ENCODE measurements around the gene PPFIBP1. TPM values are rescaled to one million over a fixed set of nuclear protein-coding genes. Genes with fewer than 3 reads are reported as not detected.

The PPFIBP1 gene
- total RNA-seq, 4 donors from 2014 or later: 47.2 to 77.3 (median 52.7) TPM

DNA sequence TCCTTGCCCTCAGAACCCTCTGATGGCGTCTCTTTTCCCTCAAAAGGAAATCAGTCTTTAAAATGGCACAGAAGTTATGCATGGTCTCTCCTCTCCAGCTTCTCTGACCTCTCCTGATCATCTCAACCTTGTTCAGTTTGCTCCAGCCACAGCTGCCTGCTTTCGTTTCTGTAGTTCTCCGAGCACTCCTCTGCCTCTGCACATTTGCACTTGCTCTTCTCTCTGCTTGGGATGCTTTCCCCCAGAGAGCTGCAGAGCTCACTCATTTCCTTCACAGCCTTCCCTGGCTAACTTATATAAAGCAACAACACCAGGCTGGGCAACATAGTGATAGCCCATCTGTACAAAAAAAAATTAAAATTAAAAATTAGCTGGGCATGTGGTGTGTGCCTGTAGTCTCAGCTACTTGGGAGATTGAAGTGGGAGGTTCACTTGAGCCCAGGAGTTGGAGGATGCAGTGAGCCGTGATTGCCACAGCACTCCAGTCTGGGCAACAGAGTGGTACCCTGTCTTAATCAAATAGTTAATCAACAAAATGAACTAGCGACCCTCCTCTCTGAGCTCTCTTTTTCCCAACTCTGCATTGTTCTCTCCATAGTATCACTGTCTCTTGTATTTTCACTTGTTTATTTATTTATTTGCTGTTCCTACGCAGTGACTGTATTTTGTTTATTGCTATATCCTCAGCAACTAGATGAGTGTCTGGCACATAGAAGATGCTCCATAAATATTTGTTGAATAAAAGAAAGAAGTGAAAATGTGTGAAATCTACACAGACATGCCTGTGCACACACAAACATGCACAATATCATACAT lies 37.7 kb downstream of the PPFIBP1 start:
- TF ChIP-seq, protein P1, sequence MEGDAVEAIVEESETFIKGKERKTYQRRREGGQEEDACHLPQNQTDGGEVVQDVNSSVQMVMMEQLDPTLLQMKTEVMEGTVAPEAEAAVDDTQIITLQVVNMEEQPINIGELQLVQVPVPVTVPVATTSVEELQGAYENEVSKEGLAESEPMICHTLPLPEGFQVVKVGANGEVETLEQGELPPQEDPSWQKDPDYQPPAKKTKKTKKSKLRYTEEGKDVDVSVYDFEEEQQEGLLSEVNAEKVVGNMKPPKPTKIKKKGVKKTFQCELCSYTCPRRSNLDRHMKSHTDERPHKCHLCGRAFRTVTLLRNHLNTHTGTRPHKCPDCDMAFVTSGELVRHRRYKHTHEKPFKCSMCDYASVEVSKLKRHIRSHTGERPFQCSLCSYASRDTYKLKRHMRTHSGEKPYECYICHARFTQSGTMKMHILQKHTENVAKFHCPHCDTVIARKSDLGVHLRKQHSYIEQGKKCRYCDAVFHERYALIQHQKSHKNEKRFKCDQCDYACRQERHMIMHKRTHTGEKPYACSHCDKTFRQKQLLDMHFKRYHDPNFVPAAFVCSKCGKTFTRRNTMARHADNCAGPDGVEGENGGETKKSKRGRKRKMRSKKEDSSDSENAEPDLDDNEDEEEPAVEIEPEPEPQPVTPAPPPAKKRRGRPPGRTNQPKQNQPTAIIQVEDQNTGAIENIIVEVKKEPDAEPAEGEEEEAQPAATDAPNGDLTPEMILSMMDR (IDR thresholded peaks at IDR 0.05): no peak
- no peak for DNase-seq (ENCODE audit: low spot score in 2 of 2)
- intact Hi-C loops (cut with DNase I; ENCODE audit: low total_unique reads): no loop called here
- H3K4me3 ChIP-seq (ENCODE audit: low read depth, poor library complexity, severe bottlenecking): no peak overlapping the region
- 31 to 39% methylated on average over 6 of the region's 6 CpGs for WGBS, 2 donors

DNA sequence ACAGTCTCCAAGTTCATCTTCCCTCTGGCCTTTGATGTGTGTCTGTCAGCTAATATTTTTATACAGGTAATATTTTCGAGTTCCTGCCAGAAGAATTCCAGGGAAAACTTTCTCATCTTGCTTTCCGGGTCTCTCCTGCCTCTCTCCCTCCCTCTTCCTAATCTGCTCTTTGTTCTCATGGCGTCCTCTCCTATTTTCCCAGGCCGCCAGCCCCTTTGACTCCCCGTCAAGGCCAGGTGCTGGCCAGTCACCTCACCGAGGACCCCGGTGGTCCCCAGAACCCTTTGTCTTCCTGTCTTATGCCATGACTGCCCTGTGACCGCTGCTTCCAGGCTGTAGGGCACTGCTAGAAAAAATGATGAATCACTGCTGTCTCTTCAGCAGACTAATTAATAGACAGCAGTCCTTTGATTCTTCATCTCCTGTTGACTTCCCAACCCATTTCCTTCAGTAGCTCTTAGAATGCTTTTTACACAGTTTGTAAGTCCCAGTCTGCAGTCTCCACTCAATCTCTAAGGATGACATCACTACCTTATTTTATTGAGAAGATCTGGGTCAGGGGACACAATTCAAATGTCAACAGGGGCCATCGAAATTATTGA lies 40.7 kb downstream of the PPFIBP1 start:
- DNase-seq (ENCODE audit: low spot score in 2 of 2): no peak
- WGBS, 2 donors: 40 to 53% methylated on average over 9 of the region's 9 CpGs
- intact Hi-C loops (cut with DNase I; ENCODE audit: low total_unique reads): no loop called here
- no peak for TF ChIP-seq POLR2A (IDR thresholded peaks at IDR 0.05)
- TF ChIP-seq, protein P1 (IDR thresholded peaks at IDR 0.05): no peak
- no peak overlapping the region for H3K4me3 ChIP-seq (ENCODE audit: low read depth, poor library complexity, severe bottlenecking)

DNA sequence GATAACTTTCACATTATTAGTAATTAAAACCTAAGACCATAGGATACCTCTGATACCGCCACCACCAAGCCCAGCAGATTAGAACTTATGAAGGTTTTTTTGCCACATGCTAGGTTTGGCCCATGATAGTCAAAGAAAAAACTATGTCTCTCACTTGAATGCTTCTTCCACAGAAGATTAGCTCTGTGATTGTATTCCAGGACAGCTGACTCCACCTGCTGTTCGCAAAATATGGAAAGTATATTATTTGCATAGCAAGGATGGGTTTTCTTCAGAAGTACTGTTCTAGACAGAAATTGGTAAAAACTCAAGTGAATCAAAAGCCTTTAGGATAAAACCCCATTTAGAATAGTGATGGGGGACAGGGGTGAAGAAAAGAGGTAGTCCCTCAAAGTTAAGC lies 42.2 kb downstream of the PPFIBP1 start:
- 91 to 93% methylated on average over 2 of the region's 2 CpGs for WGBS, 2 donors
- H3K4me3 ChIP-seq (ENCODE audit: low read depth, poor library complexity, severe bottlenecking): no peak overlapping the region
- intact Hi-C loops (cut with DNase I; ENCODE audit: low total_unique reads): no loop called here
- DNase-seq (ENCODE audit: low spot score in 2 of 2): no peak
- no peak for TF ChIP-seq POLR2A (IDR thresholded peaks at IDR 0.05)
- TF ChIP-seq, protein P1 (IDR thresholded peaks at IDR 0.05): no peak

- TF ChIP-seq, protein P1 (IDR thresholded peaks at IDR 0.05): no peak
- no peak for TF ChIP-seq POLR2A (IDR thresholded peaks at IDR 0.05)
- intact Hi-C loops (cut with DNase I; ENCODE audit: low total_unique reads): no loop called here
- no peak overlapping the region for H3K4me3 ChIP-seq (ENCODE audit: low read depth, poor library complexity, severe bottlenecking)
- WGBS, 2 donors: 80 to 90% methylated on average over 2 of the region's 2 CpGs
- DNase-seq (ENCODE audit: low spot score in 2 of 2): no peak
These were observed 42.6 kb downstream of the PPFIBP1 start for GRCh38 chr12:27566626-27567025.

DNA sequence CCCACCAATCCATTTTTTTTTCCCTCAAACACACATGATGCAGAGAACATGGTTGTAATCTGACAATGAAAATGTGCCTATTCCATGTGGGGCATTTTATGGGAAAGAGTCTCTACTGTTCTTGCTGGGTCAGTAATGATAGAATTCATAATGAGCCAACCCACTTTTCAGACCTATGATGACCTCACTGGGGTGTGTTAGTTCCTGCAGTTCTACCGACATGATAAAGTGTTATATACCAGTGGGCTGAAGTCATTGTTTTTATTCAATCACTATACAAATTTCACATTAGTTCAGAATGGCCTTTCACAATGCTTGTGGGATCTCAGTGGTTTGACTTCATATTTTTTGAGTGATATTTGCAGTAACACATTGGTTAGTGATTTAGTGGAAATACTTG lies 47.5 kb downstream of the PPFIBP1 start:
- 15 to 26% methylated on average over 1 of the region's 1 CpG for WGBS, 2 donors
- no peak for DNase-seq (ENCODE audit: low spot score in 2 of 2)
- no peak overlapping the region for H3K4me3 ChIP-seq (ENCODE audit: low read depth, poor library complexity, severe bottlenecking)
- intact Hi-C loops (cut with DNase I; ENCODE audit: low total_unique reads): no loop called here
- TF ChIP-seq, protein P1 (IDR thresholded peaks at IDR 0.05): no peak
- no peak for TF ChIP-seq POLR2A (IDR thresholded peaks at IDR 0.05)

Data from lower leg skin (tissue), 4 donors.